Stomach (tissue), 4 donors: ENCODE data around the gene HMG20A.

Experiments
- CTCF ChIP-seq, 7 experiments: fragments of 450-650 bp in 4 of 7; fragments of 200-600 bp in 3 of 7; sonication (generic) in 3 of 7; IDR thresholded peaks; one replicate each; pipeline ENCODE4 v1.5.1; 2016 to 2019; ENCODE audit warnings: antibody characterized with exemption in 7 of 7, control low read depth in 2 of 7, mild to moderate bottlenecking in 1 of 7
- EP300 ChIP-seq: sonication (generic); formaldehyde crosslinking; IDR thresholded peaks from one replicate; pipeline ENCODE4 v1.6.1; 2017; ENCODE audit warnings: antibody characterized with exemption
- POLR2A ChIP-seq, 4 donors: fragments of 450-650 bp; IDR thresholded peaks; one replicate each; pipeline ENCODE4 v1.6.1; 2016; ENCODE audit warnings: antibody characterized with exemption in 4 of 4, control low read depth in 2 of 4, mild to moderate bottlenecking in 1 of 4, moderate library complexity in 1 of 4
- POLR2AphosphoS5 ChIP-seq, 3 donors: sonication (generic); formaldehyde crosslinking; IDR thresholded peaks; one replicate each; pipeline ENCODE4 v1.6.1; 2016; ENCODE audit warnings: antibody characterized with exemption in 3 of 3

GRCh38 chr15:77430213-77430612 lies 9.5 kb downstream of the HMG20A start:
- TF ChIP-seq CTCF (IDR thresholded peaks at IDR 0.05): no peak
- no peak for TF ChIP-seq POLR2A (IDR thresholded peaks at IDR 0.05)
- TF ChIP-seq POLR2AphosphoS5 (IDR thresholded peaks at IDR 0.05): no peak
- no peak for TF ChIP-seq EP300
